ENCODE data around the gene PLCB1.

PLCB1 gene

GRCh38 chr20:8309634-8310033 lies 177.6 kb downstream of the PLCB1 start:
- intact Hi-C loops (cut with micrococcal nuclease): no loop called here
- no peak overlapping the region for H3K27ac Mint-ChIP-seq
- no peaks in the 10 kb centered on the region for H3K27me3 Mint-ChIP-seq
- no peak overlapping the region for H3K4me3 Mint-ChIP-seq
- H3K36me3 Mint-ChIP-seq (ENCODE audit: low read depth): no peaks in the 10 kb centered on the region
- H3K9me3 Mint-ChIP-seq: no peaks in the 10 kb centered on the region
- no peaks in the 10 kb centered on the region for H3K4me1 Mint-ChIP-seq (ENCODE audit: low read depth)

- no peak overlapping the region for H3K27ac Mint-ChIP-seq
- H3K4me1 Mint-ChIP-seq (ENCODE audit: low read depth): no peaks in the 10 kb centered on the region
- no peaks in the 10 kb centered on the region for H3K27me3 Mint-ChIP-seq
- H3K9me3 Mint-ChIP-seq: no peaks in the 10 kb centered on the region
- no peaks in the 10 kb centered on the region for H3K36me3 Mint-ChIP-seq (ENCODE audit: low read depth)
- H3K4me3 Mint-ChIP-seq: no peak overlapping the region
- intact Hi-C loops (cut with micrococcal nuclease): no loop called here
Measured at GRCh38 chr20:8310618-8311017, 178.6 kb downstream of the PLCB1 start.

- H3K4me3 Mint-ChIP-seq: no peak overlapping the region
- H3K4me1 Mint-ChIP-seq (ENCODE audit: low read depth): no peaks in the 10 kb centered on the region
- no peak overlapping the region for H3K27ac Mint-ChIP-seq
- no peaks in the 10 kb centered on the region for H3K36me3 Mint-ChIP-seq (ENCODE audit: low read depth)
- H3K27me3 Mint-ChIP-seq: no peaks in the 10 kb centered on the region
- intact Hi-C loops (cut with micrococcal nuclease): no loop called here
- no peaks in the 10 kb centered on the region for H3K9me3 Mint-ChIP-seq
Measured at GRCh38 chr20:8313073-8313472, 181.0 kb downstream of the PLCB1 start.

GRCh38 chr20:8315639-8316573 lies 183.8 kb downstream of the PLCB1 start:
- Mint-ChIP-seq H3K36me3 (ENCODE audit: low read depth) (no peaks in the 10 kb centered on the region), H3K4me1 (ENCODE audit: low read depth) (peaks cover 16% of the 10 kb centered on the region), H3K4me3 (no peak overlapping the region), H3K9me3 (no peaks in the 10 kb centered on the region), H3K27ac (no peak overlapping the region), H3K27me3 (no peaks in the 10 kb centered on the region)
- intact Hi-C loops (cut with micrococcal nuclease): no loop called here

- Mint-ChIP-seq H3K27ac (no peak overlapping the region), H3K27me3 (no peaks in the 10 kb centered on the region), H3K4me1 (ENCODE audit: low read depth) (peaks cover 30% of the 10 kb centered on the region), H3K36me3 (ENCODE audit: low read depth) (no peaks in the 10 kb centered on the region), H3K4me3 (no peak overlapping the region), H3K9me3 (no peaks in the 10 kb centered on the region)
- intact Hi-C loops (cut with micrococcal nuclease): no loop called here
Measured at GRCh38 chr20:8317448-8317847, 185.4 kb downstream of the PLCB1 start.

GRCh38 chr20:8318965-8319625 lies 187.0 kb downstream of the PLCB1 start:
- H3K27me3 Mint-ChIP-seq: no peaks in the 10 kb centered on the region
- H3K9me3 Mint-ChIP-seq: no peaks in the 10 kb centered on the region
- H3K36me3 Mint-ChIP-seq (ENCODE audit: low read depth): no peaks in the 10 kb centered on the region
- intact Hi-C loops (cut with micrococcal nuclease): no loop called here
- no peak overlapping the region for H3K27ac Mint-ChIP-seq
- H3K4me1 Mint-ChIP-seq (ENCODE audit: low read depth): peaks cover 30% of the 10 kb centered on the region
- no peak overlapping the region for H3K4me3 Mint-ChIP-seq

- H3K27ac Mint-ChIP-seq: peak overlapping the region; percentile 48
- H3K4me1 Mint-ChIP-seq (ENCODE audit: low read depth): peaks cover 30% of the 10 kb centered on the region
- intact Hi-C loops (cut with micrococcal nuclease): no loop called here
- H3K4me3 Mint-ChIP-seq: no peak overlapping the region
- H3K9me3 Mint-ChIP-seq: no peaks in the 10 kb centered on the region
- no peaks in the 10 kb centered on the region for H3K36me3 Mint-ChIP-seq (ENCODE audit: low read depth)
- H3K27me3 Mint-ChIP-seq: no peaks in the 10 kb centered on the region
Measured at GRCh38 chr20:8320306-8320705, 188.2 kb downstream of the PLCB1 start.

- intact Hi-C loops (cut with micrococcal nuclease): no loop called here
- H3K4me3 Mint-ChIP-seq: no peak overlapping the region
- peak overlapping the region; percentile 48 for H3K27ac Mint-ChIP-seq
- no peaks in the 10 kb centered on the region for H3K36me3 Mint-ChIP-seq (ENCODE audit: low read depth)
- H3K9me3 Mint-ChIP-seq: no peaks in the 10 kb centered on the region
- peaks cover 30% of the 10 kb centered on the region for H3K4me1 Mint-ChIP-seq (ENCODE audit: low read depth)
- H3K27me3 Mint-ChIP-seq: no peaks in the 10 kb centered on the region
Measured at GRCh38 chr20:8321001-8321400, 188.9 kb downstream of the PLCB1 start.

GRCh38 chr20:8322662-8323217 lies 190.7 kb downstream of the PLCB1 start:
- no peaks in the 10 kb centered on the region for H3K27me3 Mint-ChIP-seq
- H3K27ac Mint-ChIP-seq: no peak overlapping the region
- H3K4me3 Mint-ChIP-seq: no peak overlapping the region
- H3K4me1 Mint-ChIP-seq (ENCODE audit: low read depth): peaks cover 30% of the 10 kb centered on the region
- no peaks in the 10 kb centered on the region for H3K36me3 Mint-ChIP-seq (ENCODE audit: low read depth)
- no peaks in the 10 kb centered on the region for H3K9me3 Mint-ChIP-seq
- intact Hi-C loops (cut with micrococcal nuclease): no loop called here

- Mint-ChIP-seq H3K27ac (no peak overlapping the region), H3K4me3 (no peak overlapping the region), H3K4me1 (ENCODE audit: low read depth) (peaks cover 29% of the 10 kb centered on the region), H3K9me3 (no peaks in the 10 kb centered on the region), H3K36me3 (ENCODE audit: low read depth) (no peaks in the 10 kb centered on the region), H3K27me3 (no peaks in the 10 kb centered on the region)
- intact Hi-C loops (cut with micrococcal nuclease): no loop called here
Measured at GRCh38 chr20:8326191-8326590, 194.1 kb downstream of the PLCB1 start.

- no peak overlapping the region for H3K4me3 Mint-ChIP-seq
Measured at GRCh38 chr20:8326899-8327298, 194.8 kb downstream of the PLCB1 start.

GRCh38 chr20:8328189-8328588 lies 196.1 kb downstream of the PLCB1 start:
- no peaks in the 10 kb centered on the region for H3K9me3 Mint-ChIP-seq
- H3K27ac Mint-ChIP-seq: no peak overlapping the region
- H3K4me3 Mint-ChIP-seq: no peak overlapping the region
- no peaks in the 10 kb centered on the region for H3K27me3 Mint-ChIP-seq
- peaks cover 29% of the 10 kb centered on the region for H3K4me1 Mint-ChIP-seq (ENCODE audit: low read depth)
- no peaks in the 10 kb centered on the region for H3K36me3 Mint-ChIP-seq (ENCODE audit: low read depth)
- intact Hi-C loops (cut with micrococcal nuclease): no loop called here

More at GRCh38 chr20:8326899-8327298, 194.8 kb downstream of the PLCB1 start:
- Mint-ChIP-seq H3K27ac (no peak overlapping the region), H3K36me3 (ENCODE audit: low read depth) (no peaks in the 10 kb centered on the region), H3K9me3 (no peaks in the 10 kb centered on the region), H3K4me1 (ENCODE audit: low read depth) (peaks cover 29% of the 10 kb centered on the region), H3K27me3 (no peaks in the 10 kb centered on the region)
- intact Hi-C loops (cut with micrococcal nuclease): no loop called here

- no peaks in the 10 kb centered on the region for H3K36me3 Mint-ChIP-seq (ENCODE audit: low read depth)
- peak overlapping the region; percentile 12 for H3K27ac Mint-ChIP-seq
- no peaks in the 10 kb centered on the region for H3K27me3 Mint-ChIP-seq
- no peaks in the 10 kb centered on the region for H3K9me3 Mint-ChIP-seq
- H3K4me3 Mint-ChIP-seq: no peak overlapping the region
- H3K4me1 Mint-ChIP-seq (ENCODE audit: low read depth): peaks cover 29% of the 10 kb centered on the region
- intact Hi-C loops (cut with micrococcal nuclease): no loop called here
Measured at GRCh38 chr20:8330319-8330784, 198.3 kb downstream of the PLCB1 start.

Measured in dendritic cell treated with granulocyte-macrophage colony-stimulating factor and Interleukin-4, amounts not matched to agents 40 ng/mL and 50 ng/mL, for 4 days (primary cell).